ENCODE data around the gene ATP11B.

- TF ChIP-seq CTCF (IDR thresholded peaks at IDR 0.05) (no peak), POLR2A (IDR thresholded peaks at IDR 0.05) (no peak)
Measured at GRCh38 chr3:182886497-182886896, 93.2 kb downstream of the ATP11B start.

Data from body of pancreas (tissue), 4 donors.